HG03521 (cell line): ENCODE data around the gene TBC1D9B.
"Not testable (repeated sequence)": the region's sequence is repeated elsewhere in the genome, so short reads cannot be mapped to it uniquely, and the experiment has no call there.

Experiments
- ATAC-seq: cut with Tn5 transposase; IDR thresholded peaks from one replicate; pipeline ENCODE4 v1.9.1; 2021; ENCODE audit warnings: mild to moderate bottlenecking, moderate library complexity; ENCODE audit not compliant: unreplicated experiment

Gene TBC1D9B

DNA sequence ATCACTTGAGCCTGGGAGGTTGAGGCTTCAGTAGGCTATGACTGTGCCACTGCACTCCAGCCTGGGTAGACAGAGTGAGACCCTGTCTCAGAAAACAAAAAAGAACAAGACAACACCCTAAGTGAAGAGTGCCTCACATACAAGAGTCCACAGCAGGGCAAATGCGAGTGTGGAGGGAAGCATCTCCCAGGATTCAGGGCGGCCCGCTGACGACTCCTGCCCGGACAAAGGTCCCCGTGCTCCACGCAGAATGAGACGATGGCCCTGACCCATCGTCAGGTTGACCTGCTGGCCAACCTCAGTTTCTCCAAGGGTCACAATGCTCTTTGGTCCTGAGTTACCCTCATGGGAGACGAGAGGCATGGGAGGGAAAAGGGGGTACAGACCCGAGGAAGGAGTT lies 67.4 kb downstream of the TBC1D9B start:
- no peak for ATAC-seq

DNA sequence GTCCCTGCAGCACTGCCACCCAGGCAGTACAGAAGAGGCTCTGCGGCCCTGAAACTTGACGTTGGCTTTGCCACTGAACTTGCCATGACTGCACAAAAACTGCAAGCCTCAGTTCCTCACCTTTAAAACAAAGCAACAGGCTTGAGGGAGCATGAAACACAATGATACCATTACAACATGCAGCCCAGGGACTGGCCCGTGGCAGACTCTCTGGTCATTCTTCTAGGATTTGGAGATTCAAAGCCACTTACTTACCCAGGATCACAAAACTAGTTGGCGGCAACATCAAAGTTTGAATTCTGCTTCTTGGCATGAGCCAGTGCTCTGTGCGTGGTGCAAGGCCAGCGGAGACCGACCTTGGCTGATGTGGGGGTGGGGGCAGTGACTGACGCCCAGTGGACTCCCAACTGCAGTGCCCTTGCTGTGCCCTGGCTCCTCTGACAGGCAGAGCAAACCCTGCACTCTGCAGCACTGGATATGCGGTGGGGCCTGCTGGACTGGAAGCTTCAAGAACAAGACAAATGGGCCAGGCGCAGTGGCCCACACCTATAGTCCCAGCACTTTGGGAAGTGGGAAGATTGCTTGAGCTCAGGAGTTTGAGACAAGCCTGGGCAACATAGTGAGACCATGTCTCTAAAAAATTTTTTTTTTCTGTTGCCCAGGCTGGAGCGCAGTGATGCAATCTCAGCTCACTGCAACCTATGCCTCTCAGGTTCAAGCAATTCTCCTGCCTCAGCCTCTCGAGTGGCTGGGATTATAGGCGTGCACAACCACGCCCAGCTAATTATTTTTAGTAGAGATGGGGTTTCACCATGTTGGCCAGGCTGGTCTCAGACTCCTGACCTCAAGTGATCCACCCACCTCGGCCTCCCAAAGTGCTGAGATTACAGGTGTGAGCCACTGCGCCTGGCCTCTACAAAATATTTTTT lies 68.1 kb downstream of the TBC1D9B start:
- no peak for ATAC-seq

DNA sequence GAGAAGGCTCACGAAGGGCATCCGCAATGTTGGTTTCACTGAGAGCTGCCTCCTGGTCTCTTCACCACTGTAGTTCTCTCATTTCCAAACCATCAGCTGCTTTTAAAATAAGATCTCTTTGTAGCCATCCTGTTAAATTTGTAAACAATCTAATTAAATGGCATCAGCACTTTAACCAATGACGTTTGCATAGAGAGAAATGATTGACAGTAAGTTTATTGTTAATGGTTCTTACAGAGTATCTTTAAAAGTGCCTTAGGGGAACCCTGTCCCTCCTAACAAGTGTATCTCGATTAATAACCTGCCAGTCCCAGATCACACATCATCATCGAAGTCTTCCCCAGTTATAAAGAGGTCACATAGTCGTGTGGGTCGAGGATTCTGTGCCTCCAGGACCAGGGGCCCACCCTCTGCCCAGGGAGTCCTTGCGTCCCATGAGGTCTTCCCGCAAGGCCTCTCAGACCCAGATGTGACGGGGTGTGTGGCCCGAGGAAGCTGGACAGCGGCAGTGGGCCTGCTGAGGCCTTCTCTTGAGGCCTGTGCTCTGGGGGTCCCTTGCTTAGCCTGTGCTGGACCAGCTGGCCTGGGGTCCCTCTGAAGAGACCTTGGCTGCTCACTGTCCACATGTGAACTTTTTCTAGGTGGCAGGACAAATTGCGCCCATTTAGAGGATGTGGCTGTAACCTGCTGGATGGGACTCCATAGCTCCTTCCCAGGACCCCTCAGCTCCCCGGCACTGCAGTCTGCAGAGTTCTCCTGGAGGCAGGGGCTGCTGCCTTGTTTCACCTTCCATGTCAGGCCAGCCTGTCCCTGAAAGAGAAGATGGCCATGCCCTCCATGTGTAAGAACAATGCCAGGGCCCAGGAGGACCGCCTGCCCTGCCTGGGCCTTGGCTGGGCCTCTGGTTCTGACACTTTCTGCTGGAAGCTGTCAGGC lies 70.4 kb downstream of the TBC1D9B start:
- ATAC-seq: no peak

DNA sequence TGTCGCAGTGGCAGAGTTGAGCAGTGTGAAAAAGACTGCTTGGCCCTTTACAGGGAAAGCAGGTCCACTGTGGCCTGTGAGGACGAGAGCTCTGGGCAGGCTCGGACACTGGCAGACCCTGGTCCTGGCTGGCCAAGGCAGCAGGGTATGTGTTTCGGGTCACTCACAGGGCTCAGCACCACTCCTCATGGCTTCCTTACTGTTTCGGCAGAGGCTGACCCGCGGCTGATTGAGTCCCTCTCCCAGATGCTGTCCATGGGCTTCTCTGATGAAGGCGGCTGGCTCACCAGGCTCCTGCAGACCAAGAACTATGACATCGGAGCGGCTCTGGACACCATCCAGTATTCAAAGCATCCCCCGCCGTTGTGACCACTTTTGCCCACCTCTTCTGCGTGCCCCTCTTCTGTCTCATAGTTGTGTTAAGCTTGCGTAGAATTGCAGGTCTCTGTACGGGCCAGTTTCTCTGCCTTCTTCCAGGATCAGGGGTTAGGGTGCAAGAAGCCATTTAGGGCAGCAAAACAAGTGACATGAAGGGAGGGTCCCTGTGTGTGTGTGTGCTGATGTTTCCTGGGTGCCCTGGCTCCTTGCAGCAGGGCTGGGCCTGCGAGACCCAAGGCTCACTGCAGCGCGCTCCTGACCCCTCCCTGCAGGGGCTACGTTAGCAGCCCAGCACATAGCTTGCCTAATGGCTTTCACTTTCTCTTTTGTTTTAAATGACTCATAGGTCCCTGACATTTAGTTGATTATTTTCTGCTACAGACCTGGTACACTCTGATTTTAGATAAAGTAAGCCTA lies 71.3 kb downstream of the TBC1D9B start:
- ATAC-seq: no peak

DNA sequence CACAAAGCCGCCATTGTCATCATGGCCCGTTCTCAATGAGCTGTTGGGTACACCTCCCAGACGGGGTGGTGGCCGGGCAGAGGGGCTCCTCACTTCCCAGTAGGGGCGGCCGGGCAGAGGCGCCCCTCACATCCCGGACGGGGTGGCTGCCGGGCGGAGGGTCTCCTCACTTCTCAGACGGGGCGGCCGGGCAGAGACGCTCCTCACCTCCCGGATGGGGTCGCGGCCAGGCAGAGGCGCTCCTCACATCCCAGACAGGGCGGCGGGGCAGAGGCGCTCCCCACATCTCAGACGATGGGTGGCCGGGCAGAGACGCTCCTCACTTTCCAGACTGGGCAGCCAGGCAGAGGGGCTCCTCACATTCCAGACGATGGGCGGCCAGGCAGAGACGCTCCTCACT lies 72.8 kb downstream of the TBC1D9B start:
- ATAC-seq: not testable (repeated sequence)

DNA sequence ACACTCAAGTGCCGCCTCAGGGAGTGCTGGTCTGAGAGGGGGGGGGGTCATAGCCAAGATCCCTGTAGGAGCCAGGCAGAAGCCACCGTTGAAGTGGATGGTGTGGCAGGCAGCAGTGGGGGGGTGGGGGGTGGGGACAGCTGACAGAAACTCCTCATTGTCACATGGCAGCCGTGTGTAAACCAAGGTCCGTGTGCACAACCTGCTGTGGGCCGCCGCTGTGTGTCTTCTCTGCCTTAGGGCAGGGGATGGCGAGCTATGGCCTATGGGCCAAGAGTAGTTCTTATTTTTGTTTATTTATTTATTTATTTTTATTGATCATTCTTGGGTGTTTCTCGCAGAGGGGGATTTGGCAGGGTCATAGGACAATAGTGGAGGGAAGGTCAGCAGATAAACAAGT lies 73.6 kb downstream of the TBC1D9B start:
- no peak for ATAC-seq

DNA sequence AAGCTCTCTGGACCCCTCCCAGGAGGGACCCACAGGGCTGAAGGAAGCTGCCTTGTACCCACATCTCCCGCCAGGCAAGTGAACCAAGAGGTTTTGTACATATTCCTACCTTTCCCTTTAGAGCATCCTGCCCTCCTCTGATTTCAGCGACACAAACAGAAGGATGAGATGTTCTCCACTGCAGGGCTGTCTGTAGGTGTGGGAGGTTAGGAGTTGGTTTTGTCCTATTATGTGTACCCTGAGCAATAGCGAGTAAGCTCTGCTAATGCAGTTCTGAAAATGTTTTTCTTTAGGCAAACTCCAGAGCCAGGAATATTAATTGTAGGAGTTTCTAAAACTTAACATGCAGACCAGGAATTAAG lies 74.0 kb downstream of the TBC1D9B start:
- no peak for ATAC-seq

DNA sequence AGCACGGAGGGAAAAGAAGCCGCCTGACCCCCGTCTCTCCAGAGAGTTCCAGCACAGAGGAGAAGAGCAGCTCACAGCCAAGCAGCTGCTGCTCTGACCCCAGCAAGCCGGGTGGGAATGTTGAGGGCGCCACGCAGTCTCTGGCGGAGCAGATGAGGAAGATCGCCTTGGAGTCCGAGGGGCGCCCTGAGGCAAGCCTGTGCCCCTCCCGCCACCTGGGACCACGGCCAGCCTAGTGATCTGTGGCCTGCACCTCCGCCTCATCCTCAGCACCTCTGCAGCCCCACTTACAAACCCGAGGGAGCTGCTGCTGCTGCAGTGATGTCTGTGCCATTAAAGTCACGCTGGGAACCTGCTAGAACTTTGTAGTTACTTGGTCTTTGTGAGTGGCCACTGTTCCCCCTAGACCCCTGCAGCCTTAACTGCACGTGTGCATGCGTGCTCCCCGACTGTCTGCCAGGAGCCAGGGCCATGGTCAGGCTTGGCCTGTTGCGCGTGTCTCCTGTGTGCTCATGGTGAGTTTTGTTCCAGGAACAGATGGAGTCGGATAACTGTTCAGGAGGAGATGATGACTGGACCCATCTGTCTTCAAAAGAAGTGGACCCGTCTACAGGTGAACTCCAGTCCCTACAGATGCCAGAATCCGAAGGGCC lies 74.5 kb downstream of the TBC1D9B start:
- no peak for ATAC-seq

DNA sequence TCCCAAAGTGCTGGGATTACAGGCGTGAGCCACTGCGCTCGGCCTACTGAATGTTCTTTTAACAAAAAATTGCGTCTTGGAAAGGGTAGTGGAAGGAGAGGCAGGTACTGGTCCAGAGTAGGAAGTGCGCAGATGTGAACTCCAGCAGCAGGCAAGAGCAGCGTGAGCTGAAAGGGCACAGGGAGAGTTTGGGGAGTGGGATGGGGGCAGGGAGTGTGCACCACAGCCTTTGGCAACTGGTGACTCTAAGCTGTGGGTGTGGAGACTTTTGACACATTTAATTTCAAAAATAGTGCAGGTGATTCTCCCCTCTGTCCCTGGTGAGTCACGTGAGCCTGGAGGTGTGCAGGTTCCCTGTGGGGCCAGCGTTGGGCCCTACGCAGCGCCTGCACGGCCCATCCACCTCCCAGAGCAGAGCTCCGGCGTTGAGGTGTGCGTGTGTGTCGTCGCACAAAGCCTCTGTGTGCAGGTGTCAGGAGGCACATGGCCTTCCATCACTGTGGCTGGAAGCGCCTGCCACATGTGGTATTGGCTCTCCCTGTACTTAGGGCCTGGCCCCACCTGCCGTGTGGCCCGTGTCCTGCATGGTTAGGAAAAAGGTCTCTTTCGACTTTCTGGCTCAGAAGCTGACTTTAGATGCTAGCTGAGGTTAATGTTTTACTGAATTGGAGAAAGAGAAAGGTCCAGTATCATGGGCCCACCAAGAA lies 75.5 kb downstream of the TBC1D9B start:
- ATAC-seq: no peak

DNA sequence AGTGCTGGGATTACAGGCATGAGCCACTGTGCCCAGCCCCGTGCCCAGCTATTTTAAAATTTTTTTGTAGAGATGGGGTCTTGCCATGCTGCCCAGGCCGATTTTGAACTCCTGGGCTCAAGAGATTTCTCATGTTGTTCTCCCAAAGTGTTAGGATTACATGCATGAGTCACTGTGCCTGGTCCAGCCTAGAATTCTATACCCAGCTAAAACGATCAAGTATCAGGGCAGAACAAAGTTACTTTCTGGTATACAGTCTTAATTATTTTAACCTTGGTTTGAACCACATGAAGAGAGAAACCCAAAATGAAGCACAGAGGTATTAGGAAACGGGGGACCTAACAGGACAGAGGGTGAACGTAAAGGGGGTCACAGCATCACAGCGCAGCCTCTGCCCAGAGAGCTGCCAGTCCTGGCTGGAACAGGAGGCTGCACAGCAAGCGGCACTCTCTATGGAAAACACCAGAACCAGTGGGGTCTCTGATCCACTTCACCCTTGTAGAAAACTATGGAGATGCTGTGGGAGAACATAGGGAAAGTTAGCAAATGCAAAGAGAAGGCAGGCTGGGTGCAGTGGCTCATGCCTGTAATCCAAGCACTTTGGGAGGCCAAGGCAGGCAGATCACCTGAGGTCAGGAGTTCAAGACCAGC lies 76.8 kb downstream of the TBC1D9B start:
- ATAC-seq: no peak

DNA sequence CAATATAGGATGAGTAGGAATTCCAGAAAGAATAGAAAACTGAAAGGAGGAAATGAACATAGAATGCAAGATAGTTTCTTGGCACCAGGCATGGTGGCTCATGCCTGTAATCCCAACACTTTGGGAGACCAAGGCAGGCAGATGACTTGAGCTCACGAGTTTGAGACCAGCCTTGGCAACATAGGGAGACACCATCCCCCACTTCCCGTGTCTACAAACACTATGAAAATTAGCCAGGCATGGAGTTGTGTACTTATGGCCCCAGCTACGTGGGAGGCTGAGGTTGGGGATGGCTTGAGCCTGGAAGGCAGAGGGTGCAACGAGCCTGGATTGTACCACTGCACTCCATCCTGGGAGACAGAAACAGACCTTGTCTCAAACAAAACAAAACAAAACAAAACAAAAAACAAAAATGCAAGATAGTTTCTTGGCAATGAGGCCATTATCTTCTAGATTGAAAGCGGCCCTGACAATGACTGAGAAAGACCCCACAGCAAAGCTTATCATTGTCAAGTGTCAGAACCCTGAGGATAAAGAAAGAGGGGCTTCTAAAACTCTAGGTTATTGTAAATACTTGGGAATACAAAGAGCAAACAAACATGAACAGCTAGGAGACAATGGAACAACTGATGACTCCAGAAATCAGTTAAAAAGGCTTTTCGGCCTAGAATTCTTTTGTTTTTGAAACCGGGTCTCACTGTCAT lies 77.8 kb downstream of the TBC1D9B start:
- ATAC-seq: no peak

DNA sequence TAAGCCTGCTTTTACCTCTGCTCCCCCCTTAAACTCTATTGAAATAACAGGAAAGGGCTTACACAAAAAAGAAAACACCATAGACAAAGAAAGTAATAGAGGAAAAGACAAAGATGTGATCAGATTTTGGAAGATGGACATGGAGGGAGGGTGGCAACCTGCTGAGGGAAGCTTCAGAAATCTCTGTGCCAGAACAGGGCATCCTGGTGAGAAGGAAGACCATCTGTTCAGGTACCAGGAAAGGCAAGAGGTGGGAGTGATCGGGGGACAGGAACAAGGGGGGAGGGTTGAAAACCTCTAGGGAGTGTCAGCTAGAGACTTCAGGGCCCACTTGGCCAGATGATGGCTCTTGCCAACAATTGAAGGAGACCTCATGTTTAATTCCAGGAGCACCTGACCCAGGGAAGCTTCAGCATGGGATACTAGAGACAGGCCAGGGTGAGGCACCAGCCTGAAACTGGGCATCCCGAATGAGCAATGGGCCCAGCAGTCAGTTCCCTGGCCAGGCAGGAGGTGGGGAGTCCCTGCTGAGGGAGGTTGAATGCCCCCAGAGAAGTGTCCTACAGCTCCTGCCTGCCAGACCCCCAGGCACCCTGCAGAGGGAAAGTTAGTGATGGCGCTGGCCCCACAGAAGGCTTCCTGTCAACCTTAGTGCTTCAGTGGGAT lies 78.8 kb downstream of the TBC1D9B start:
- no peak for ATAC-seq

DNA sequence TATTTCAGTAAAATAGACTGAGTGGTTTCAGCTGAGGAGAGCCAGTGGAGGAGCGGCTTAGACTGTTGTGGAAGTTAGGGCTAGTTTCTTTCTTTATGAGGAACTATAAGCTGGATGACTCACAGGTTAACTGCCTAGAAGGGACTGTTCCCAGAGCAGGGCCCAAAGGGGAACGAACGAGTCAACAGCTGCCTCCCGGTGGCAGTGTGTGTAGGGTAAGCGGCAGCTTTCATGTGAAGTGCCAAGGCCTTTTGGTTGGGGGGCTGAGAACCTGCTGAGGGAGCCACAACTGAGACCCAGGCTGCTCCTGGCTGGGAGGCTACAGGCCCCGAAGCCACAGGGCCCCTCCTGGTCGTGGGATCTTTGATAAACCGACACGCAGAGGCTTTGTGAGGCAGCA lies 80.0 kb downstream of the TBC1D9B start:
- no peak for ATAC-seq

DNA sequence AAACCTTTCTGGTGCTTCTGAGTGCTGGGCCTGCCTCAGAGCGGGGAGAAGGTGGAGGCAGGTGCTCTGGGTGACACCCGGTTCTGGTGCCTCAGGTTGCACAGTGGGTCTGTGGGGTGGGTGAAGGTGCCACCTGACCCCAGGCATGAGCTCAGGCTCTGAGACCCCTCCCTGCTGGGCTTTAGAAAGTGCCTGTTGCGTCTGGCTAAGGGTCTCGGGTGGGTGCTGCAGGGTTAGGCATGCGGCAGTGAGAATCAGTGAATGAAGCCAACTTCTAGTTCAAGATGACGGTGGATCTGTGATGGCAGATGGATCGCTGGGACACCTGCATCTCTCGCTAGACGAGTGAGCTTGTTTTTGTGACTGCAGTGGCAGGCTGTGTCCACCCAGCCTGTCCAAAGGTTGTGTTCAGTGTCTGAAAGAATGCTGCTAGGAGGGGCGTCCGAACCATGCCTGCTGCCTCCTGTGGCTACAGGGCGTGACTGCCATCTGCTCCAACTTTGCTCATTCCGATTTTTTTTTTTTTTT lies 82.0 kb downstream of the TBC1D9B start:
- no peak for ATAC-seq

DNA sequence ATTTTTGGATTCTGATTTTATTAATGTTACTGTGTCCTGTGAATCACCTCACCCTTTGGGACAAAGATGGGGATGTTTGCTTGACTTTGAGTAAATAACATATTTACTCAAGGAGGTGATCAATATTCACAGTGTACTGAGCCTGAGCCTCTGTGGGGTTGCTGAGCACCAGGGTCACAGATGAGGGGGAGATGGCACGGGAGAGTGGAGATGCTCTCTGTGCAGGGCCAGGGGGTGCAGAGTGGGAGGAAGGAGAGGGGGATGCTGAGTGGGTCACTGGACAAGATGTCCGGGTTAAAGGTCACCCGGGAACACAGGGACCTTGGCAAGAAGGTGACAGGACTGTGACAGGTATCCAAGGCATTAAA lies 83.0 kb downstream of the TBC1D9B start:
- ATAC-seq: no peak

DNA sequence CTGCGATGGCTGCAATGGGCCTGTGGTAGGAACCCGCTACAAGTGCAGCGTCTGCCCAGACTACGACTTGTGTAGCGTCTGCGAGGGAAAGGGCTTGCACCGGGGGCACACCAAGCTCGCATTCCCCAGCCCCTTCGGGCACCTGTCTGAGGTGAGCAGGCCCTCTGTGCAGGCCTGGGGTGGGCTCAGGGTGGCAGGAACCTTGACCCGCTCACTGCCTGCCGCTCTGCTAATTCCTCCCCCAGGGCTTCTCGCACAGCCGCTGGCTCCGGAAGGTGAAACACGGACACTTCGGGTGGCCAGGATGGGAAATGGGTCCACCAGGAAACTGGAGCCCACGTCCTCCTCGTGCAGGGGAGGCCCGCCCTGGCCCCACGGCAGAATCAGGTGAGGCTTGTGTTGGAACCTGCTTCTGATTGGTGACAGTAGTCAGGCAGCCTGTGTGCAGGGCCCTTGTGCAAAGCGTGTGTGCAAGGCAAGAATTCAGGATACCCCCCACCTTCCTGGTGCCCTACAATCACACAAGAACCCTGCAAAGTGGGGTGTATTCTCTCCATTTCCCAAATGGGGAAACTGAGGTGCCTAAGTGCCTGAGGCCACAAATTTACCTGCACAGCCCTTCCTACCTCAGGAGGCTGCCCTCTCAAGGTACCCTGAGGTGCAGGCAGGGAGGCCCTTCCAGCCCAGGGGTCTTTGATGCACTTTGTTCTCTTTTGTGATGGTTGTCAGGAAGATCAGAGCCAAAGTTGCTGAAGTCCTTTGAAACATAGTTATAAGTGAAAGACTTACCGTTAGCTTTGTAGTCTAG lies 83.6 kb downstream of the TBC1D9B start:
- no peak for ATAC-seq

DNA sequence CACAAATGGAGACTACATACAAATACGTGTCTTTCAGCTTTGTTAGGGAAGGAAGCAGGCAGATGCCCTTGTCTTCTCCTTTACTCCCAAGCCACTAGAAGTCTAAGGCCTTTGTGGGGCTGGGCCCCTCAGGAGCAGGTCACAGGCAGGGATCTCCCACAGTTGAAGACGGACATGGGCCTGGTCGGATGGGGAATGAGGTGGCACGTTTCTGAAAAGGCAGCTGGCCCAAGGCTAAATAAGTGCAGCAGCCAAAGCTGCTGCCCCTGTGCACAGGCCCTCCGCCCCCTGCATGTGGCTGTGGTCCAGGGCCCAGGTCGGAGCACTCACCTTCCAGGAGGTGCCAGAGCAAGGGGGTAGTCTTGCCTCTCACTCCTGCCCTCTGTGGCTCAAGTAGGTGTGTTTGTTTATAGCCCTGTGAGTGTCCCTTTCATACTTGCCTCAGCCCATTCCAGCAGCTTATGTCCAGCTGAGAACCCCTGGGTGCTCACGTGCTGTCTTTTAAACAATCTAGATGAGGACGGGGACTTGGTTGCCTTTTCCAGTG lies 85.2 kb downstream of the TBC1D9B start:
- no peak for ATAC-seq
